SH-SY5Y (cell line): Measurements from ENCODE around the gene DDX46.

Source experiments
- GATA2 ChIP-seq: IDR thresholded peaks from 2 replicates; pipeline ENCODE4 v1.6.1; 2011; ENCODE audit warnings: mild to moderate bottlenecking, low read depth, low read length
- GATA3 ChIP-seq: IDR thresholded peaks from 2 replicates; pipeline ENCODE4 v1.6.1; 2011; ENCODE audit warnings: low read depth, mild to moderate bottlenecking, low read length, moderate library complexity

DNA sequence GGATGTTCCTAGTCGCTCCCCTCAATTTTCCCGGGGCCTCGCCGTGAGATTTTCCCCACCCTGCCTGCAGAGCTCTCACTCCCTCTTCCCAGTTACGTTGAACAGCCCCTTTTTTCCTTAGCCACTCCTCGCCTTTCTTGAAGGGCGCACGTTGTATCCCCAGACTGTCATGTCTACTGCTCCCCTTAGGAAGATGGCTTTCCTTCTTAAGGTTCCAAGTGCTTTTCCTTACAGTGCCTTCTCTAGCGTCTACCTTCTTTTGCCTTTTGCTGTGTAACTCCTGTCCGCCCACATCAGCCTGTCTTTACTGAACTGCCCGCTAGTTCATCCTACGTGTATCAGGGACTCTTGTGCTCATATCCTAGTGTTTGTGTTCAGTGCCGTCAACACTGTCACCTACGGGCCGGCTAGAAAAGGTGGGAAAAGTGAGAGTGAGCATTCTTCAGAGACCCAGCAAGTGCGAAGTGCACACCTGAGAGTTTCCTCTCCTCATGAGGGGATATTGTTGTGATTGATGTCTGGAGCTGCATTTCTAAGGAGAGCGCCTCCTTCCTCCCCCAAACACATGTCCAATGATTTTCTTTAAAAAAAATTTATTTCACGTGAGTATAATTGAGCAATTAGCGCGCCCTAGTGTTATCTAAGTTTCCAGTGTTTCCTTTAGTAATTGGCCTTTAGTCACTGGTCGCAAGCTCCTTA lies 19.5 kb upstream of the DDX46 start:
- TF ChIP-seq GATA2 (no peak), GATA3 (no peak)
